ENCODE results near the gene ACAD11. TPM values are rescaled to one million over a fixed set of nuclear protein-coding genes. Genes with fewer than 3 reads are reported as not detected.

Gene ACAD11
- total RNA-seq, 3 donors from 2014 or later (not counting 1 experiment from before 2014, with no cell fraction given): 15.8 to 30.6 (median 25.2) TPM

- Histone ChIP-seq H3K27me3 (ENCODE audit: control insufficient read depth, insufficient read depth, low read length) (no peaks in the 10 kb centered on the region), H3K36me3 (ENCODE audit: control insufficient read depth, insufficient read depth, low read length) (peaks cover 8% of the 10 kb centered on the region), H3K4me1 (ENCODE audit: control insufficient read depth, insufficient read depth, low read length) (no peaks in the 10 kb centered on the region), H3K4me3 (ENCODE audit: low read length) (no peak overlapping the region), H3K27ac (ENCODE audit: low read length) (no peak overlapping the region), H3K9me3 (ENCODE audit: control insufficient read depth, insufficient read depth, low read length) (no peaks in the 10 kb centered on the region)
- DNase-seq: no peak
- Mint-ChIP-seq H3K27ac (no peak overlapping the region), H3K27me3 (ENCODE audit: low read depth in 2 of 2) (no peaks in the 10 kb centered on the region), H3K4me3 (no peak overlapping the region), H3K9me3 (no peaks in the 10 kb centered on the region), H3K4me1 (peaks cover 0 to 5% of the 10 kb centered on the region in 2 donors), H3K36me3 (peaks cover 6% of the 10 kb centered on the region)
- TF ChIP-seq CTCF (IDR thresholded peaks at IDR 0.05): no peak
- no peak for ATAC-seq
- intact Hi-C loops (cut with micrococcal nuclease): no loop called here
Measured at GRCh38 chr3:132594498-132594897, 65.1 kb downstream of the ACAD11 start.

- H3K27me3 Mint-ChIP-seq (ENCODE audit: low read depth in 2 of 2): no peaks in the 10 kb centered on the region
- no peak for TF ChIP-seq CTCF (IDR thresholded peaks at IDR 0.05)
- H3K4me1 Mint-ChIP-seq: peaks cover 0 to 5% of the 10 kb centered on the region in 2 donors
- Histone ChIP-seq H3K27me3 (ENCODE audit: control insufficient read depth, insufficient read depth, low read length) (no peaks in the 10 kb centered on the region), H3K27ac (ENCODE audit: low read length) (no peak overlapping the region), H3K4me3 (ENCODE audit: low read length) (no peak overlapping the region), H3K36me3 (ENCODE audit: control insufficient read depth, insufficient read depth, low read length) (peaks cover 8% of the 10 kb centered on the region), H3K9me3 (ENCODE audit: control insufficient read depth, insufficient read depth, low read length) (no peaks in the 10 kb centered on the region), H3K4me1 (ENCODE audit: control insufficient read depth, insufficient read depth, low read length) (no peaks in the 10 kb centered on the region)
- no peak overlapping the region for H3K27ac Mint-ChIP-seq
- H3K36me3 Mint-ChIP-seq: peaks cover 6% of the 10 kb centered on the region
- H3K4me3 Mint-ChIP-seq: no peak overlapping the region
- no peaks in the 10 kb centered on the region for H3K9me3 Mint-ChIP-seq
- no peak for ATAC-seq
- DNase-seq: no peak
- 100% methylated on average over 1 of the region's 3 CpGs for WGBS (ENCODE audit: insufficient coverage)
- intact Hi-C loops (cut with micrococcal nuclease): no loop called here
Measured at GRCh38 chr3:132593947-132594323, 65.7 kb downstream of the ACAD11 start.

GRCh38 chr3:132593241-132593946, 66.2 kb downstream of the ACAD11 start:
- no peaks in the 10 kb centered on the region for H3K9me3 Mint-ChIP-seq
- H3K27me3 Mint-ChIP-seq (ENCODE audit: low read depth in 2 of 2): no peaks in the 10 kb centered on the region
- no peak for TF ChIP-seq CTCF (IDR thresholded peaks at IDR 0.05)
- no peak overlapping the region for H3K4me3 Mint-ChIP-seq
- H3K27ac Mint-ChIP-seq: no peak overlapping the region
- intact Hi-C loops (cut with micrococcal nuclease): no loop called here
- Histone ChIP-seq H3K27ac (ENCODE audit: low read length) (no peak overlapping the region), H3K9me3 (ENCODE audit: control insufficient read depth, insufficient read depth, low read length) (no peaks in the 10 kb centered on the region), H3K4me3 (ENCODE audit: low read length) (no peak overlapping the region), H3K36me3 (ENCODE audit: control insufficient read depth, insufficient read depth, low read length) (peaks cover 7% of the 10 kb centered on the region), H3K27me3 (ENCODE audit: control insufficient read depth, insufficient read depth, low read length) (no peaks in the 10 kb centered on the region), H3K4me1 (ENCODE audit: control insufficient read depth, insufficient read depth, low read length) (no peaks in the 10 kb centered on the region)
- DNase-seq: no peak
- H3K36me3 Mint-ChIP-seq: peaks cover 1% of the 10 kb centered on the region
- peaks cover 0 to 5% of the 10 kb centered on the region in 2 donors for H3K4me1 Mint-ChIP-seq
- WGBS (ENCODE audit: insufficient coverage): no CpG with 5 or more reads among the region's 1 CpG
- no peak for ATAC-seq

GRCh38 chr3:132592216-132592615, 67.4 kb downstream of the ACAD11 start:
- H3K36me3 Mint-ChIP-seq: no peaks in the 10 kb centered on the region
- H3K27ac Mint-ChIP-seq: no peak overlapping the region
- Histone ChIP-seq H3K36me3 (ENCODE audit: control insufficient read depth, insufficient read depth, low read length) (peaks cover 4% of the 10 kb centered on the region), H3K9me3 (ENCODE audit: control insufficient read depth, insufficient read depth, low read length) (no peaks in the 10 kb centered on the region), H3K4me1 (ENCODE audit: control insufficient read depth, insufficient read depth, low read length) (no peaks in the 10 kb centered on the region), H3K27me3 (ENCODE audit: control insufficient read depth, insufficient read depth, low read length) (no peaks in the 10 kb centered on the region), H3K4me3 (ENCODE audit: low read length) (no peak overlapping the region), H3K27ac (ENCODE audit: low read length) (no peak overlapping the region)
- H3K4me3 Mint-ChIP-seq: no peak overlapping the region
- intact Hi-C loops (cut with micrococcal nuclease): no loop called here
- H3K9me3 Mint-ChIP-seq: no peaks in the 10 kb centered on the region
- no peaks in the 10 kb centered on the region for H3K27me3 Mint-ChIP-seq (ENCODE audit: low read depth in 2 of 2)
- TF ChIP-seq CTCF (IDR thresholded peaks at IDR 0.05): no peak
- H3K4me1 Mint-ChIP-seq: peaks cover 0 to 5% of the 10 kb centered on the region in 2 donors
- DNase-seq: no peak
- no peak for ATAC-seq

Data from natural killer cell (primary cell).